WTC11 (cell line): ENCODE data around the gene DMAC1. TPM values are rescaled to one million over a fixed set of nuclear protein-coding genes. Genes with fewer than 3 reads are reported as not detected.

Experiments used
- ATAC-seq: fragments of 200-7000 bp; cut with Tn5 transposase; 2 replicates; pipeline ENCODE4 v1.10.0; 2021; ENCODE audit warnings: mild to moderate bottlenecking, moderate library complexity
- CTCF ChIA-PET: fragments of 300-600 bp; sonication (Branson Sonifier 250); formaldehyde crosslinking; loops from one replicate; lab custom pipeline; 2021; ENCODE audit warnings: antibody characterized with exemption; lab: Charles Lee
- POLR2A ChIA-PET: fragments of 350-600 bp; sonication (Branson Sonifier 250); formaldehyde crosslinking; loops from one replicate; lab custom pipeline; 2021; ENCODE audit warnings: antibody characterized with exemption; lab: Charles Lee
- DNase-seq: peaks from one replicate; pipeline ENCODE4 v3.0.0; 2021; ENCODE audit warnings: low spot score
- H3K27ac Mint-ChIP-seq: 2 replicates; pipeline ENCODE4 v1.8.0; 2021; ENCODE audit warnings: mixed read lengths
- H3K27me3 Mint-ChIP-seq: 2 replicates; pipeline ENCODE4 v1.8.0; 2021; ENCODE audit warnings: low read depth, mild to moderate bottlenecking, moderate library complexity, mixed read lengths
- H3K36me3 Mint-ChIP-seq: 2 replicates; pipeline ENCODE4 v1.8.0; 2021; ENCODE audit warnings: mixed read lengths
- H3K4me1 Mint-ChIP-seq: 2 replicates; pipeline ENCODE4 v1.8.0; 2022; ENCODE audit warnings: mixed read lengths
- H3K4me3 Mint-ChIP-seq: 2 replicates; pipeline ENCODE4 v1.8.0; 2021; ENCODE audit warnings: mild to moderate bottlenecking, moderate library complexity, mixed read lengths
- H3K9me3 Mint-ChIP-seq: 2 replicates; pipeline ENCODE4 v1.8.0; 2021; ENCODE audit warnings: mixed read lengths
- FOXK1 ChIP-seq: sonication (generic); formaldehyde crosslinking; IDR thresholded peaks from 2 replicates; pipeline ENCODE4 v1.8.0; 2022; ENCODE audit warnings: mild to moderate bottlenecking, moderate library complexity, missing genetic modification reagents
- NFATC4 ChIP-seq: fragments of 250-450 bp; sonication (Bioruptor Pico); IDR thresholded peaks from 2 replicates; pipeline ENCODE4 v1.9.0; 2021; ENCODE audit warnings: mild to moderate bottlenecking
- NR3C1 ChIP-seq: sonication (generic); formaldehyde crosslinking; conservative IDR thresholded peaks from 2 replicates; pipeline ENCODE4 v1.8.1; 2023; ENCODE audit warnings: low read depth, mild to moderate bottlenecking, missing genetic modification reagents
- RELA ChIP-seq: sonication (generic); formaldehyde crosslinking; IDR thresholded peaks from 2 replicates; pipeline ENCODE4 v1.8.1; 2022; ENCODE audit warnings: missing genetic modification reagents, mild to moderate bottlenecking, borderline replicate concordance
- SMAD4 ChIP-seq: sonication (generic); formaldehyde crosslinking; IDR thresholded peaks from 2 replicates; pipeline ENCODE4 v1.8.0; 2022; ENCODE audit warnings: mild to moderate bottlenecking, missing genetic modification reagents
- ZBTB21 ChIP-seq: sonication (generic); formaldehyde crosslinking; IDR thresholded peaks from 2 replicates; pipeline ENCODE4 v1.8.1; 2023; ENCODE audit warnings: mild to moderate bottlenecking, missing genetic modification reagents, borderline replicate concordance
- ZNF219 ChIP-seq: sonication (generic); formaldehyde crosslinking; IDR thresholded peaks from 2 replicates; pipeline ENCODE4 v1.8.0; 2023; ENCODE audit warnings: missing genetic modification reagents, mild to moderate bottlenecking, borderline replicate concordance
- ZNF232 ChIP-seq: sonication (generic); formaldehyde crosslinking; IDR thresholded peaks from 2 replicates; pipeline ENCODE4 v1.8.0; 2022; ENCODE audit warnings: mild to moderate bottlenecking, missing genetic modification reagents
- total RNA-seq: library from RNA; stranded (reverse); gene quantifications from 3 replicates; pipeline ENCODE4 v1.2.3, GENCODE V29; 2021
- TF ChIP-seq, protein P1 (sequence below): sonication (generic); formaldehyde crosslinking; IDR thresholded peaks from 2 replicates; pipeline ENCODE4 v1.8.0; 2023; ENCODE audit warnings: missing genetic modification reagents, mild to moderate bottlenecking, borderline replicate concordance
- TF ChIP-seq, protein P2 (sequence below): sonication (generic); formaldehyde crosslinking; IDR thresholded peaks from 2 replicates; pipeline ENCODE4 v1.8.0; 2023; ENCODE audit warnings: mild to moderate bottlenecking, missing genetic modification reagents
- TF ChIP-seq, protein P3 (sequence below): sonication (generic); formaldehyde crosslinking; IDR thresholded peaks from 2 replicates; pipeline ENCODE4 v1.8.1; 2023; ENCODE audit warnings: mild to moderate bottlenecking, missing genetic modification reagents
- TF ChIP-seq, protein P4 (sequence below): sonication (generic); formaldehyde crosslinking; IDR thresholded peaks from 2 replicates; pipeline ENCODE4 v1.8.0; 2023; ENCODE audit warnings: missing genetic modification reagents
- TF ChIP-seq, protein P5 (sequence below): sonication (generic); formaldehyde crosslinking; IDR thresholded peaks from 2 replicates; pipeline ENCODE4 v1.8.1; 2022; ENCODE audit warnings: low read depth, missing genetic modification reagents, borderline replicate concordance
- TF ChIP-seq, protein P6 (sequence below): fragments of 250-450 bp; sonication (Bioruptor Pico); IDR thresholded peaks from 2 replicates; pipeline ENCODE4 v1.9.0; 2021; ENCODE audit warnings: mild to moderate bottlenecking, borderline replicate concordance

DMAC1 gene
- total RNA-seq, 1 experiment from 2014 or later: 71.2 TPM

DNA sequence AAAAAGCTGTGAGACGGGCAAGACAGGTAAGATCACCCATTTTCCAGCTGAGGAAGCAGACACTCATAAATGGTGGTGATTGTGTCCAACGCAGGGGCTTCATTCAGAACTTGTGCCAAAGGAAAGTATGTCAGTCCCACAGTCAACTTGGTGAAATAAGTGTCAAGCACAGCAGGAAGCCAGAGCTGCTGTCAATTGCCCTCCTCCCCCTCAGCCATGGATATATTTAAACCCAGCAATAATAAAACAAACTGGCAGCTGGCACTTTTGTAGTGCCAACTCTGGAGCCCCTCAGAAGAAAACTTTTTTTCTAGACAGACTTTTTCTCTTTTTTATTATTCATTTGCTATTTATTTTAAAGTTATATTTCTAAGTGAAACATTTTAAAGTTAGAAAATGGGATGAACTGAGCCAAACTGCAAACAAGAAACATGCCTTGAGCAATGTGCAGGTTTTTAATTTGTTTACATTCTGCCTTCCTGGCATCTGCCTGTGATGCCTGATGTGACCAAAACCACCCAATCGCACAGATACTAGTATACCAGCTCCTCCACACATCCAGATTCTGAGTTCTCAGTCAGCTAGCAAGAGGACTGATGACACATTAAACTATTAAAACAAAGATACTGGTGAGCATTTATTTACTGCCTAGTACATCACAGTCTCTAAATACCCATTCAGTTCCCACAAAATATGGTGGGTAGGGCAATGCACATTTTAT lies 17.0 kb downstream of the DMAC1 start:
- Mint-ChIP-seq H3K4me1 (peaks cover 15% of the 10 kb centered on the region), H3K27me3 (no peaks in the 10 kb centered on the region)

DNA sequence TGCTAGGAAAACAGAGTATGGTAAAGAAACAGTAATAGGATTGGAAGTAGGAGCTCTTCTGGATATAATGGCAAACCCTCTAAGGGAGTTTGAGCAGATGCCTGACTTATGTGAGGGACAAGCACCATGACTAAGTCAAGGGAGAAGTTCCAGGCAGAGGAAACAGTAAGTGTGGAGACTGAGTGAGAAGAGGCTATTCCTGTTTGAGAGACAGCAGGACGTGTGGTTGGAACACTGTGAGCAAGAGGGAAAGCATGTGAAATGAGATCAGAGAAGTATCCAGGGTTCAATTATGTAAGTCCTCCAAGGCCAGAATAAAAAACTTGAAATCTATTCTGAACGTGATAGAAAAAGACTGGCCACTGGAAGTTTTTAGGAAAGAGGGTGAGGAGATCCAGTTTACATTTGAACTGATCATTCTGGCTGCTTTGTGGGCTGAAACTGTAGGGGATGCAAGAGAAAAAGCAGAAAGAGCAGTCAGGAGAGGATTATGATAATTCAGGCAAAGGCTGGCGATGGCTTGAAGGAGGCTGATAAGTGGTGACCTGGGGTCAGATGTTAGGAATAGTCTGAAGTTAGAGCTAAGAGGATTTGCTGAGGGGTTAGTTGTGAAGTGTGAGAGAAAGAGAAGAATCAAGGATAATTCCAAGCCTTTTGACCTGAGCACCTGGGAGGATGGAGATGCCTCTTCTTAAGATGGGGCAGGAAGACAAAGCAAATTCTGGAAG lies 19.2 kb downstream of the DMAC1 start:
- DNase-seq: no peak
- no peaks in the 10 kb centered on the region for H3K27me3 Mint-ChIP-seq
- CTCF ChIA-PET: no interaction called here
- TF ChIP-seq, protein P1, sequence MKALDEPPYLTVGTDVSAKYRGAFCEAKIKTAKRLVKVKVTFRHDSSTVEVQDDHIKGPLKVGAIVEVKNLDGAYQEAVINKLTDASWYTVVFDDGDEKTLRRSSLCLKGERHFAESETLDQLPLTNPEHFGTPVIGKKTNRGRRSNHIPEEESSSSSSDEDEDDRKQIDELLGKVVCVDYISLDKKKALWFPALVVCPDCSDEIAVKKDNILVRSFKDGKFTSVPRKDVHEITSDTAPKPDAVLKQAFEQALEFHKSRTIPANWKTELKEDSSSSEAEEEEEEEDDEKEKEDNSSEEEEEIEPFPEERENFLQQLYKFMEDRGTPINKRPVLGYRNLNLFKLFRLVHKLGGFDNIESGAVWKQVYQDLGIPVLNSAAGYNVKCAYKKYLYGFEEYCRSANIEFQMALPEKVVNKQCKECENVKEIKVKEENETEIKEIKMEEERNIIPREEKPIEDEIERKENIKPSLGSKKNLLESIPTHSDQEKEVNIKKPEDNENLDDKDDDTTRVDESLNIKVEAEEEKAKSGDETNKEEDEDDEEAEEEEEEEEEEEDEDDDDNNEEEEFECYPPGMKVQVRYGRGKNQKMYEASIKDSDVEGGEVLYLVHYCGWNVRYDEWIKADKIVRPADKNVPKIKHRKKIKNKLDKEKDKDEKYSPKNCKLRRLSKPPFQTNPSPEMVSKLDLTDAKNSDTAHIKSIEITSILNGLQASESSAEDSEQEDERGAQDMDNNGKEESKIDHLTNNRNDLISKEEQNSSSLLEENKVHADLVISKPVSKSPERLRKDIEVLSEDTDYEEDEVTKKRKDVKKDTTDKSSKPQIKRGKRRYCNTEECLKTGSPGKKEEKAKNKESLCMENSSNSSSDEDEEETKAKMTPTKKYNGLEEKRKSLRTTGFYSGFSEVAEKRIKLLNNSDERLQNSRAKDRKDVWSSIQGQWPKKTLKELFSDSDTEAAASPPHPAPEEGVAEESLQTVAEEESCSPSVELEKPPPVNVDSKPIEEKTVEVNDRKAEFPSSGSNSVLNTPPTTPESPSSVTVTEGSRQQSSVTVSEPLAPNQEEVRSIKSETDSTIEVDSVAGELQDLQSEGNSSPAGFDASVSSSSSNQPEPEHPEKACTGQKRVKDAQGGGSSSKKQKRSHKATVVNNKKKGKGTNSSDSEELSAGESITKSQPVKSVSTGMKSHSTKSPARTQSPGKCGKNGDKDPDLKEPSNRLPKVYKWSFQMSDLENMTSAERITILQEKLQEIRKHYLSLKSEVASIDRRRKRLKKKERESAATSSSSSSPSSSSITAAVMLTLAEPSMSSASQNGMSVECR: no peak
- TF ChIP-seq ZBTB21 (CRISPR knock-in tag): no peak
- no peak for TF ChIP-seq RELA (CRISPR knock-in tag)
- TF ChIP-seq FOXK1 (CRISPR knock-in tag): no peak
- TF ChIP-seq, protein P2, sequence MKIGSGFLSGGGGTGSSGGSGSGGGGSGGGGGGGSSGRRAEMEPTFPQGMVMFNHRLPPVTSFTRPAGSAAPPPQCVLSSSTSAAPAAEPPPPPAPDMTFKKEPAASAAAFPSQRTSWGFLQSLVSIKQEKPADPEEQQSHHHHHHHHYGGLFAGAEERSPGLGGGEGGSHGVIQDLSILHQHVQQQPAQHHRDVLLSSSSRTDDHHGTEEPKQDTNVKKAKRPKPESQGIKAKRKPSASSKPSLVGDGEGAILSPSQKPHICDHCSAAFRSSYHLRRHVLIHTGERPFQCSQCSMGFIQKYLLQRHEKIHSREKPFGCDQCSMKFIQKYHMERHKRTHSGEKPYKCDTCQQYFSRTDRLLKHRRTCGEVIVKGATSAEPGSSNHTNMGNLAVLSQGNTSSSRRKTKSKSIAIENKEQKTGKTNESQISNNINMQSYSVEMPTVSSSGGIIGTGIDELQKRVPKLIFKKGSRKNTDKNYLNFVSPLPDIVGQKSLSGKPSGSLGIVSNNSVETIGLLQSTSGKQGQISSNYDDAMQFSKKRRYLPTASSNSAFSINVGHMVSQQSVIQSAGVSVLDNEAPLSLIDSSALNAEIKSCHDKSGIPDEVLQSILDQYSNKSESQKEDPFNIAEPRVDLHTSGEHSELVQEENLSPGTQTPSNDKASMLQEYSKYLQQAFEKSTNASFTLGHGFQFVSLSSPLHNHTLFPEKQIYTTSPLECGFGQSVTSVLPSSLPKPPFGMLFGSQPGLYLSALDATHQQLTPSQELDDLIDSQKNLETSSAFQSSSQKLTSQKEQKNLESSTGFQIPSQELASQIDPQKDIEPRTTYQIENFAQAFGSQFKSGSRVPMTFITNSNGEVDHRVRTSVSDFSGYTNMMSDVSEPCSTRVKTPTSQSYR (CRISPR knock-in tag): no peak

More for the DNA sequence above, 17.0 kb downstream of the DMAC1 start:
- CTCF ChIA-PET: interaction anchor here (0.6 kb wide), 1 partner anchor 388 kb away, joined by 4 read pairs; no protein-coding TSS in a partner anchor
- no peak for DNase-seq
- POLR2A ChIA-PET: no interaction called here
- no peak overlapping the region for H3K27ac Mint-ChIP-seq
- no peaks in the 10 kb centered on the region for H3K9me3 Mint-ChIP-seq
- no peak overlapping the region for H3K4me3 Mint-ChIP-seq
- TF ChIP-seq, protein P3, sequence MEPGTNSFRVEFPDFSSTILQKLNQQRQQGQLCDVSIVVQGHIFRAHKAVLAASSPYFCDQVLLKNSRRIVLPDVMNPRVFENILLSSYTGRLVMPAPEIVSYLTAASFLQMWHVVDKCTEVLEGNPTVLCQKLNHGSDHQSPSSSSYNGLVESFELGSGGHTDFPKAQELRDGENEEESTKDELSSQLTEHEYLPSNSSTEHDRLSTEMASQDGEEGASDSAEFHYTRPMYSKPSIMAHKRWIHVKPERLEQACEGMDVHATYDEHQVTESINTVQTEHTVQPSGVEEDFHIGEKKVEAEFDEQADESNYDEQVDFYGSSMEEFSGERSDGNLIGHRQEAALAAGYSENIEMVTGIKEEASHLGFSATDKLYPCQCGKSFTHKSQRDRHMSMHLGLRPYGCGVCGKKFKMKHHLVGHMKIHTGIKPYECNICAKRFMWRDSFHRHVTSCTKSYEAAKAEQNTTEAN (CRISPR knock-in tag): no peak
- no peak for TF ChIP-seq NR3C1 (CRISPR knock-in tag)
- TF ChIP-seq, protein P4, sequence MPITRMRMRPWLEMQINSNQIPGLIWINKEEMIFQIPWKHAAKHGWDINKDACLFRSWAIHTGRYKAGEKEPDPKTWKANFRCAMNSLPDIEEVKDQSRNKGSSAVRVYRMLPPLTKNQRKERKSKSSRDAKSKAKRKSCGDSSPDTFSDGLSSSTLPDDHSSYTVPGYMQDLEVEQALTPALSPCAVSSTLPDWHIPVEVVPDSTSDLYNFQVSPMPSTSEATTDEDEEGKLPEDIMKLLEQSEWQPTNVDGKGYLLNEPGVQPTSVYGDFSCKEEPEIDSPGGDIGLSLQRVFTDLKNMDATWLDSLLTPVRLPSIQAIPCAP (CRISPR knock-in tag): no peak
- TF ChIP-seq SMAD4: no peak
- no peak for TF ChIP-seq NFATC4 (CRISPR knock-in tag)
- no peak for TF ChIP-seq ZNF232
- no peak for TF ChIP-seq ZNF219 (CRISPR knock-in tag)
- TF ChIP-seq, protein P5, sequence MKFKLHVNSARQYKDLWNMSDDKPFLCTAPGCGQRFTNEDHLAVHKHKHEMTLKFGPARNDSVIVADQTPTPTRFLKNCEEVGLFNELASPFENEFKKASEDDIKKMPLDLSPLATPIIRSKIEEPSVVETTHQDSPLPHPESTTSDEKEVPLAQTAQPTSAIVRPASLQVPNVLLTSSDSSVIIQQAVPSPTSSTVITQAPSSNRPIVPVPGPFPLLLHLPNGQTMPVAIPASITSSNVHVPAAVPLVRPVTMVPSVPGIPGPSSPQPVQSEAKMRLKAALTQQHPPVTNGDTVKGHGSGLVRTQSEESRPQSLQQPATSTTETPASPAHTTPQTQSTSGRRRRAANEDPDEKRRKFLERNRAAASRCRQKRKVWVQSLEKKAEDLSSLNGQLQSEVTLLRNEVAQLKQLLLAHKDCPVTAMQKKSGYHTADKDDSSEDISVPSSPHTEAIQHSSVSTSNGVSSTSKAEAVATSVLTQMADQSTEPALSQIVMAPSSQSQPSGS (CRISPR knock-in tag): no peak
- TF ChIP-seq, protein P6, sequence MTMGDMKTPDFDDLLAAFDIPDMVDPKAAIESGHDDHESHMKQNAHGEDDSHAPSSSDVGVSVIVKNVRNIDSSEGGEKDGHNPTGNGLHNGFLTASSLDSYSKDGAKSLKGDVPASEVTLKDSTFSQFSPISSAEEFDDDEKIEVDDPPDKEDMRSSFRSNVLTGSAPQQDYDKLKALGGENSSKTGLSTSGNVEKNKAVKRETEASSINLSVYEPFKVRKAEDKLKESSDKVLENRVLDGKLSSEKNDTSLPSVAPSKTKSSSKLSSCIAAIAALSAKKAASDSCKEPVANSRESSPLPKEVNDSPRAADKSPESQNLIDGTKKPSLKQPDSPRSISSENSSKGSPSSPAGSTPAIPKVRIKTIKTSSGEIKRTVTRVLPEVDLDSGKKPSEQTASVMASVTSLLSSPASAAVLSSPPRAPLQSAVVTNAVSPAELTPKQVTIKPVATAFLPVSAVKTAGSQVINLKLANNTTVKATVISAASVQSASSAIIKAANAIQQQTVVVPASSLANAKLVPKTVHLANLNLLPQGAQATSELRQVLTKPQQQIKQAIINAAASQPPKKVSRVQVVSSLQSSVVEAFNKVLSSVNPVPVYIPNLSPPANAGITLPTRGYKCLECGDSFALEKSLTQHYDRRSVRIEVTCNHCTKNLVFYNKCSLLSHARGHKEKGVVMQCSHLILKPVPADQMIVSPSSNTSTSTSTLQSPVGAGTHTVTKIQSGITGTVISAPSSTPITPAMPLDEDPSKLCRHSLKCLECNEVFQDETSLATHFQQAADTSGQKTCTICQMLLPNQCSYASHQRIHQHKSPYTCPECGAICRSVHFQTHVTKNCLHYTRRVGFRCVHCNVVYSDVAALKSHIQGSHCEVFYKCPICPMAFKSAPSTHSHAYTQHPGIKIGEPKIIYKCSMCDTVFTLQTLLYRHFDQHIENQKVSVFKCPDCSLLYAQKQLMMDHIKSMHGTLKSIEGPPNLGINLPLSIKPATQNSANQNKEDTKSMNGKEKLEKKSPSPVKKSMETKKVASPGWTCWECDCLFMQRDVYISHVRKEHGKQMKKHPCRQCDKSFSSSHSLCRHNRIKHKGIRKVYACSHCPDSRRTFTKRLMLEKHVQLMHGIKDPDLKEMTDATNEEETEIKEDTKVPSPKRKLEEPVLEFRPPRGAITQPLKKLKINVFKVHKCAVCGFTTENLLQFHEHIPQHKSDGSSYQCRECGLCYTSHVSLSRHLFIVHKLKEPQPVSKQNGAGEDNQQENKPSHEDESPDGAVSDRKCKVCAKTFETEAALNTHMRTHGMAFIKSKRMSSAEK (CRISPR knock-in tag): no peak
- TF ChIP-seq, all 79 proteins: peak for 0
- no peaks in the 10 kb centered on the region for H3K36me3 Mint-ChIP-seq
- ATAC-seq: no peak

More for the DNA sequence above, 19.2 kb downstream of the DMAC1 start:
- H3K4me1 Mint-ChIP-seq: peaks cover 15% of the 10 kb centered on the region
- no peak for ATAC-seq
- no peak overlapping the region for H3K27ac Mint-ChIP-seq
- no peaks in the 10 kb centered on the region for H3K9me3 Mint-ChIP-seq
- POLR2A ChIA-PET: no interaction called here
- H3K4me3 Mint-ChIP-seq: no peak overlapping the region
- H3K36me3 Mint-ChIP-seq: no peaks in the 10 kb centered on the region
